Thyroid gland (tissue), 4 donors: ENCODE measurements around the gene MCUR1. TPM values are rescaled to one million over a fixed set of nuclear protein-coding genes. Genes with fewer than 3 reads are reported as not detected.

Experiments
- total RNA-seq, 4 donors: library from RNA; depleted of rRNA; stranded (reverse); fragments of >200 nt; gene quantifications; one replicate each; pipeline ENCODE4 v1.2.3, GENCODE V29; 2016

The MCUR1 gene
- total RNA-seq, 4 donors from 2014 or later: 22.2 to 30.7 (median 25.5) TPM

Other genes starting within 250 kb of the MCUR1 start
- 10 to 100 TPM; 10.5 to 20.4 (median 12.4) TPM for gene SIRT5, start 240.0 kb downstream of the MCUR1 start, total RNA-seq
- gene NOL7, start 199.2 kb downstream of the MCUR1 start, total RNA-seq: 100 to 1,000 TPM in 2 of 4 donors, 10 to 100 TPM in 2; 62.9 to 133 (median 101) TPM
- 10 to 100 TPM; 26.8 to 42.6 (median 32.4) TPM for gene RANBP9, start 102.7 kb downstream of the MCUR1 start, total RNA-seq
- 1 to 10 TPM; 1.3 to 4.5 (median 3.0) TPM for gene RNF182, start 110.4 kb upstream of the MCUR1 start, total RNA-seq